GM18870 (cell line): Measurements from ENCODE around the gene C20orf204.

ENCODE experiments used
- ATAC-seq: cut with Tn5 transposase; IDR thresholded peaks from one replicate; pipeline ENCODE4 v1.9.1; 2021; ENCODE audit warnings: moderate library complexity; ENCODE audit not compliant: unreplicated experiment

The C20orf204 gene

GRCh38 chr20:64025826-64026412 lies 10.1 kb upstream of the C20orf204 start:
- no peak for ATAC-seq

GRCh38 chr20:64027981-64028685 lies 7.8 kb upstream of the C20orf204 start:
- ATAC-seq, result no peak

DNA sequence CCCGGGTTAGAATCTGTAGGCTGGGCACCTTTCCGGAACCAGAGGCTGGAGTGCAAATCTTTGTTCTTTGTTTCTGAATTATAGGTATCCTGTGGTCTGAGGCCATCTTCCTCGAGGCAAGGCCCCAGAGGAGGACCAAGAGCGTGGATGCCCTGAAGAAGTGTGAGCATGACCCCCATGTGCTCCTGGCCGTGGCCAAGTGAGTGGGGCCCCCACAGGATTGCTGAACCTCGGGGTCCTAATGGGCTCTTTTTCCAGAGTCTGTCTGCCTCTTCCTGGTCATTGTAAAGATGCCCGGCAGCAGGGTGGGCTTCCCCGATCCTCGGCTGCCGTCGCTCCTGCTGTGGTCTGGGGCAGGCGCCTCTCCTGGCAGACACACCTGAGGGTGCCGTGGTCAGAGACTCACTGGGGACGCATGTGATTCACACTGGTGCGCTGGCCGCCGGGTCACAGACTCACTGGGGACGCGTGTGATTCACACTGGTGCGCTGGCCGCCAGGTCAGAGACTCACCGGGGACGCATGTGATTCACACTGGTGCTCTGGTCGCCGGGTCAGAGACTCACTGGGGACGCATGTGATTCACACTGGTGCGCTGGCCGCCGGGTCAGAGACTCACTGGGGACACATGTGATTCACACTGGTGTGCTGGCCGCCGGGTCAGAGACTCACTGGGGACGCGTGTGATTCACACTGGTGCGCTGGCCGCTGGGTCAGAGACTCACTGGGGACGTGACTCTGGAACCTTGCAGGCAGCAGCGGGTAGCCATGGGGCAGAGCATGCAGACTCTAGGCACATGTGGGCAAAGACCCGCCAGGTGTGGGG lies 6.5 kb upstream of the C20orf204 start:
- ATAC-seq, result no peak

DNA sequence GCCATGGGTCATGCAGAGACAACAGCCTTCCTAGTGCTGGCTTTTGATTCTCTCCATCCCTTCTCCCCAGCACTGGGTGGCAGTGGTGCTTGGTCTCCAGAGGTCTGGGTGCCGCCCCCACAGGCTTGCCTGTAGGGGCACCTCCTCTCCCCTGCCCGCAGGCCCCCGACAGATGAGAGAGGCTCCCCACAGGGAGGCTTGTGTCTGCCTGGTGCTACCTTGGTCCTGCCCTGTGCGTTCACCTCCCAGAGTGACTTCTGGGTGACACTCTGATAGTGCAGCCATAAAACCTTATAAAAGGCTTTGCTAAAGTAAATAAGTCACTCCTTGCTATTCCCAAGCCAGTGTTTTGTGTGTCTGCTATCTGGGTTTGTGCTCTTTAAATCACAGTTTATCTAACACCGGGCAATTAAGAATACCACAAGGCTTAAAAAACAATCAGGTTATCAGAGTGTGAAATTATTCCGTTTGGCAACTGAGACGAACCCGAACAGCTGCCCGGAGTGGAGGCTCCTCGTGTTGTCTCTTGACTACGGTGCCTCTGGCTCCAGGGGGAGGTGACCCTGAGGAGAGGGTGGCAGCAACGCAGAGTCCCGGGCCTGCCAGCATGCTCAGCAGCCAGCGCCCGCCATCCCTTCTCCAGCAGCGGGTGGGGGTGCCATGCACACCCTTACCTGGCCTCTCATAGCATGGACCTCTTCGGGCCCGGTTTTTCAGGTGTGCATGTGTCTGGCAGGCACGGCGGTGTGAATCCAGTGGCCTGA lies 5.4 kb upstream of the C20orf204 start:
- no peak for ATAC-seq

GRCh38 chr20:64031822-64032314 lies 4.1 kb upstream of the C20orf204 start:
- ATAC-seq, result no peak

DNA sequence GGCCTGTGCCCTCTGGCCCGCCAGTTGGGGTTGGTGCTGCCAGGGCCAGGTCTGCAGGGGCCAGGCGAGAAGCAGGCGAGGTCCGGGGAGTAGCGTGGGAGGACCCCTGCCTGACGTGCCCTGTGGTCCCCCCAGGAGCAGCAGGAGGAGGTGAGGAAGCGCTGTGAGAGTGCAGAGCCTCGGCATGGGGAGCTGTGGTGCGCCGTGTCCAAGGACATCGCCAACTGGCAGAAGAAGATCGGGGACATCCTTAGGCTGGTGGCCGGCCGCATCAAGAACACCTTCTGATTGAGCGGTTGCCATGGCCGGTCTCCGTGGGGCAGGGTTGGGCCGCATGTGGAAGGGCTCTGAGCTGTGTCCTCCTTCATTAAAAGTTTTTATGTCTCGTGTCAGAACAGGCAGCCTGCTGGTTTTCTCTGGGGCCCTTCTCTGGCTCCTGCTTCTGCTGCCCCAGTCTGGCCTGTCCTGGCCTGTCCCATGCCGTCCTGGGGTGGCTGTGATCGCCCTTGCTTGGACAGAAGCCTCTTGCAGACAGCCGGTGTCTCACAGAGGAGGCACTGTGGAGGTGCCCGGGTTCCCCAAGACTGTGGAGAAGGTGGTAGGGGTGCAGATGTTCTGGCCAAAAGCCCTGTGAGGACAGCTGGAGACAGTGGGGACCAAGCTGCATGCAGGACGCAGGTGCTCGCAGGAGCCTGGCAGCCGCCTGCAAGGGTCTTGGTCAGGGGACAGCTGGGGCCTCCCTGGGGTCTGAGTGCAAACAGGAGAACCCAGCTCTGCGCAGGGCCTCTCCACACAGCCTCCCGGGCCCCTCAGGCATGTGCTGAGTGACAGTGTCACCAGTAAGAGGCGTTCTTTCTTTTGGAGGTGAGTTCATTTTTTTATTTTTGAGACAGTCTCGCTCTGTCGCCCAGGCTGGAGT lies 3.0 kb upstream of the C20orf204 start:
- ATAC-seq, result no peak

GRCh38 chr20:64033981-64034493 lies 1.9 kb upstream of the C20orf204 start:
- no peak for ATAC-seq

DNA sequence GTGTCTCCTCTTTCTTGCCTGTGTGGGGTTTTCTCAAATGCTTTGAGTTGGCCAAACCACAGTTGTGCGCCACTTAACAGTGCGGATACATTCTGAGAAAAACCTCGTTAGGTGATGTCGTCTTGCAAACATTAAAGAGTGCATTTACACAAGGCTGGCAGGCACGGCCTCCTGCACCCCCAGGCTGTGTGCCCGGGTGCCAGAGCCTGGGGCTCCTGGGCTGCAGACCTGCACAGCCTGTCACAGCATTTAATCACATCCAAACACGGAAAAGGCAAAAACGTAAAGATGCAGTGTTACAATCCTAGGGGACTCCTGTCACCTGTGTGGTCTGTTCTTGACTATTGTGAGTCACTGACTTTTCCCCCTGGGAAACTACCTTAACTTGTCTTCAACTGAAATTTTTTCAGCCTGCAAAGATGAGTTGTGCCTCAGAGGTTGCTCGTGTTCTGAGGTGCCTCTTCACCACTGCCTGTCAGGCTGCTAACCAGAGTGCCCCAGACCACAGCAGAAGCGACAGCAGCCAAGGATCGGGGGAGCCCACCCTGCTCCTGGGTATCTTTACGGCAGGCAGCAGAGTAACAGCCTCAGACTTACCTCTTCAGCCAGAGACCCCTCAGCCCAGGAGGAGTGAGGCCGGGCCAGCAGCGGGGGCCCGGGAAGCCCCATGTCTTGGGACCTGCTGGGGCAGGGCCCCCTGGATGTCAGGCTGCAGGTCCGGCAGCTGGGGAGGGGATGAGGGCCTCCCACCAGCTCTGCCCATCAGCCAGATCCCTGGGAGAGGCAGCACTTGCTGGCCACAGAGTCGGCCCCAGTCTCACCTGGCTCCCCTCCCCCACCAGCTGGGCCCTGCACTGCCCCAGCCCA lies 683 bp upstream of the C20orf204 start:
- ATAC-seq, result no peak

- ATAC-seq, result no peak
These were observed 590 bp downstream of the C20orf204 start for GRCh38 chr20:64036346-64037198.

- ATAC-seq, result no peak
These were observed 1.2 kb downstream of the C20orf204 start for GRCh38 chr20:64037199-64037497.

- ATAC-seq, result no peak
These were observed 1.7 kb downstream of the C20orf204 start for GRCh38 chr20:64037498-64038213.

GRCh38 chr20:64038224-64038564 lies 2.2 kb downstream of the C20orf204 start:
- ATAC-seq, result no peak

- ATAC-seq, result no peak
These were observed 2.7 kb downstream of the C20orf204 start for GRCh38 chr20:64038565-64039292.

GRCh38 chr20:64039293-64040160 lies 3.5 kb downstream of the C20orf204 start:
- ATAC-seq, result no peak

- ATAC-seq, result no peak
These were observed 4.5 kb downstream of the C20orf204 start for GRCh38 chr20:64040231-64041039.
